Measurements from ENCODE around the gene IDH3B.

The IDH3B gene

GRCh38 chr20:2610941-2611720 lies 52.9 kb downstream of the IDH3B start:
- DNase-seq = no peak

DNA sequence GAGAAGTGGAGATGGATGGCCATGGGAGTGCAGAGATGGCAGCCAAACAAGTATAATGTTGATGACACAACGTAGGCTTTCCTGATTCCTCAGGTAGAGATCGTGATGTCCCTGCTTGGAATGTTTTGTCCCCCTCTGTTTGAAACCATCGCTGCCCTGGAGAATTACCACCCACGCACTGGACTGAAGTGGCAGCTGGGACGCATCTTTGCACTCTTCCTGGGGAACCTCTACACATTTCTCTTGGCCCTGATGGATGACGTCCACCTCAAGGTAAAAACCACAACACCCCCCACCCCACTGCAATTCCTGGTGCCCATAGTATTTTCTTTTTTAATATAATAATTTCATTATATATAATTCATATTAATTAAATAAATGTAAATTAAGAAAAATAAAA lies 53.7 kb downstream of the IDH3B start:
- no peak for DNase-seq

Measured in activated CD4-positive, CD25-positive, alpha-beta regulatory T cell treated with anti-CD3 and anti-CD28 coated beads, Interleukin-2, amount 50 U/mL, for 72 hours (primary cell).